ENCODE measurements around the gene FAM227B.

FAM227B gene

GRCh38 chr15:49452595-49452994 lies 168.0 kb downstream of the FAM227B start:
- TF ChIP-seq CTCF (IDR thresholded peaks at IDR 0.05; ENCODE audit: extremely low read depth, insufficient read depth, missing control alignments) = no peak
- DNase-seq (ENCODE audit: low spot score) = no peak
- in situ Hi-C loops (cut with MboI; ENCODE audit: low pct_unique_long_range_greater_than_20kb, low sequenced_read_pairs, unreplicated experiment) = no loop called here

DNA sequence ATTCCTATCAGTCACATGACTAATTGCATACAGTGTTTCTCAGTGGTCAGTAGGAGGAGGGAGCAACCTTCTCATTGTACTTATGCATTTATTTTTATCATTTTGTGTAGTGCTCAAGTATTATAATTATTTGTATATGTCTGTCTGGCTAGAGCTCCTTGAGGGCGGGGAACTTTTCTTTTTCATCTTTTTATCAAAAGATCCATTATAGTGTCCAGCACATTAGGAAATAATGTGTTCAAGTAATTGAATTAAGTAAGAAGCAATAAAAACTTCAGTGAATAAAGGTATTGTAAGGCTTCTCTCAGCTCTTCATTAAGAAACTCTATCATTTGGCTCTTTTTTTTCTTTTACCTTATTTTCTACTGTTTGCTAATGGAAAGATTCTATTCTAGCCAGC lies 178.8 kb downstream of the FAM227B start:
- in situ Hi-C loops (cut with MboI; ENCODE audit: low pct_unique_long_range_greater_than_20kb, low sequenced_read_pairs, unreplicated experiment) = no loop called here
- DNase-seq (ENCODE audit: low spot score) = no peak
- no peak for TF ChIP-seq CTCF (IDR thresholded peaks at IDR 0.05; ENCODE audit: extremely low read depth, insufficient read depth, missing control alignments)

GRCh38 chr15:49441356-49441755 lies 179.3 kb downstream of the FAM227B start:
- in situ Hi-C loops (cut with MboI; ENCODE audit: low pct_unique_long_range_greater_than_20kb, low sequenced_read_pairs, unreplicated experiment) = no loop called here
- no peak for DNase-seq (ENCODE audit: low spot score)

DNA sequence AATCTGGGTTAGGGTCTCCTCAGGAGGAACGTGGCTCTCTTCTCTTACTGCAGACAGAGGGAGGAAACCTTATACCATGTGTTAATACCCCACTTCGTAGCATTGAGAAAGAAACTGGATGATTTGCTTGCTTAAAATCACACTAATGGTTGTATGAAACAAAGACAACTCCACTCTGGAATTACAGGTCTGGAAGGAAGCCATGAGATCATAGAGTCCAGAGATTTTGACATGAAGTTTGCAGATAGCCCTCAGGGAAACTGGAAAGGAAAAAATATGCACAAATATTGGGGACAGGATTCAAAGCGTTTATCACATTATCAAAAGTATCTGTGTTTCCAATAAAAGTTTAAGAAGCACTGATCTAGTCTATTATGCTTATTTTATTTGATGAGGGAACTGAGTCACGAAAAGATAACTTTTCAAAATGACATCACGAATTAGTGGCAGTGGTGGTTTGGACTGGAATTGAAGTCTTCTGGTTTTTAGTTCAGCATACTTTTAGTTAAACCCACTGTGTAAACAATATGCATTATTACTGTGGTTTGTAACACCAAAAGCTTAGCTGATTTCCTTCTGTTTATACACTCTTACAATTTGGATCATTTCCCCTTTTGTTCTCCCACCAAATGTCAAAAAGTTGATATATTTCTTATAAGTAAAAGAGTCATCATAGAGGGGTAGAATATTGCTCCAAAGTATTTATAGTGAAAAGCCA lies 180.8 kb downstream of the FAM227B start:
- no peak for DNase-seq (ENCODE audit: low spot score)
- in situ Hi-C loops (cut with MboI; ENCODE audit: low pct_unique_long_range_greater_than_20kb, low sequenced_read_pairs, unreplicated experiment) = no loop called here
- no peak for TF ChIP-seq CTCF (IDR thresholded peaks at IDR 0.05; ENCODE audit: extremely low read depth, insufficient read depth, missing control alignments)

More at GRCh38 chr15:49441356-49441755, 179.3 kb downstream of the FAM227B start:
- no peak for TF ChIP-seq CTCF (IDR thresholded peaks at IDR 0.05; ENCODE audit: extremely low read depth, insufficient read depth, missing control alignments)

GRCh38 chr15:49438962-49439631 lies 181.5 kb downstream of the FAM227B start:
- in situ Hi-C loops (cut with MboI; ENCODE audit: low pct_unique_long_range_greater_than_20kb, low sequenced_read_pairs, unreplicated experiment) = no loop called here
- no peak for DNase-seq (ENCODE audit: low spot score)
- TF ChIP-seq CTCF (IDR thresholded peaks at IDR 0.05; ENCODE audit: extremely low read depth, insufficient read depth, missing control alignments) = no peak

- no peak for TF ChIP-seq CTCF (IDR thresholded peaks at IDR 0.05; ENCODE audit: extremely low read depth, insufficient read depth, missing control alignments)
- in situ Hi-C loops (cut with MboI; ENCODE audit: low pct_unique_long_range_greater_than_20kb, low sequenced_read_pairs, unreplicated experiment) = no loop called here
- no peak for DNase-seq (ENCODE audit: low spot score)
Measured at GRCh38 chr15:49436751-49437150, 183.9 kb downstream of the FAM227B start.
